ENCODE results near the gene DNPH1.

The DNPH1 gene

GRCh38 chr6:43260791-43261190, 31.5 kb upstream of the DNPH1 start:
- Histone ChIP-seq H3K36me3 (ENCODE audit: control insufficient read depth, insufficient read depth, low read length) (no peaks in the 10 kb centered on the region), H3K9ac (no peak overlapping the region), H3K27me3 (ENCODE audit: control insufficient read depth, insufficient read depth, low read length) (no peaks in the 10 kb centered on the region), H3K4me3 (ENCODE audit: low read depth, low read length) (no peak overlapping the region), H3K9me3 (ENCODE audit: control insufficient read depth, low read length) (no peaks in the 10 kb centered on the region), H2AFZ (no peak overlapping the region), H3K79me2 (no peaks in the 10 kb centered on the region), H3K27ac (no peak overlapping the region), H3K4me1 (no peaks in the 10 kb centered on the region), H3K4me2 (ENCODE audit: low read length) (no peak overlapping the region)
- TF ChIP-seq CTCF (IDR thresholded peaks at IDR 0.05), result no peak

- Histone ChIP-seq H3K36me3 (ENCODE audit: control insufficient read depth, insufficient read depth, low read length) (no peaks in the 10 kb centered on the region), H3K9ac (no peak overlapping the region)
These were observed 29.8 kb upstream of the DNPH1 start for GRCh38 chr6:43258807-43259686.

GRCh38 chr6:43258180-43258579, 28.9 kb upstream of the DNPH1 start:
- Histone ChIP-seq H2AFZ (no peak overlapping the region), H3K9me3 (ENCODE audit: control insufficient read depth, low read length) (no peaks in the 10 kb centered on the region), H3K4me3 (ENCODE audit: low read depth, low read length) (no peak overlapping the region), H3K79me2 (no peaks in the 10 kb centered on the region), H3K4me2 (ENCODE audit: low read length) (no peak overlapping the region), H3K9ac (no peak overlapping the region), H3K36me3 (ENCODE audit: control insufficient read depth, insufficient read depth, low read length) (no peaks in the 10 kb centered on the region), H3K4me1 (no peaks in the 10 kb centered on the region), H3K27ac (no peak overlapping the region), H3K27me3 (ENCODE audit: control insufficient read depth, insufficient read depth, low read length) (no peaks in the 10 kb centered on the region)
- no peak for TF ChIP-seq CTCF (IDR thresholded peaks at IDR 0.05)

More at GRCh38 chr6:43258807-43259686, 29.8 kb upstream of the DNPH1 start:
- no peak overlapping the region for H3K4me3 ChIP-seq (ENCODE audit: low read depth, low read length)
- no peaks in the 10 kb centered on the region for H3K9me3 ChIP-seq (ENCODE audit: control insufficient read depth, low read length)
- no peak overlapping the region for H3K4me2 ChIP-seq (ENCODE audit: low read length)
- no peaks in the 10 kb centered on the region for H3K27me3 ChIP-seq (ENCODE audit: control insufficient read depth, insufficient read depth, low read length)
- no peaks in the 10 kb centered on the region for H3K79me2 ChIP-seq
- no peaks in the 10 kb centered on the region for H3K4me1 ChIP-seq
- H3K27ac ChIP-seq, result no peak overlapping the region
- no peak for TF ChIP-seq CTCF (IDR thresholded peaks at IDR 0.05)
- H2AFZ ChIP-seq, result no peak overlapping the region

GRCh38 chr6:43257367-43258145, 28.3 kb upstream of the DNPH1 start:
- H3K36me3 ChIP-seq (ENCODE audit: control insufficient read depth, insufficient read depth, low read length), result no peaks in the 10 kb centered on the region
- H3K9me3 ChIP-seq (ENCODE audit: control insufficient read depth, low read length), result no peaks in the 10 kb centered on the region
- no peak overlapping the region for H3K4me3 ChIP-seq (ENCODE audit: low read depth, low read length)
- H3K9ac ChIP-seq, result no peak overlapping the region
- no peaks in the 10 kb centered on the region for H3K27me3 ChIP-seq (ENCODE audit: control insufficient read depth, insufficient read depth, low read length)
- no peak overlapping the region for H3K4me2 ChIP-seq (ENCODE audit: low read length)
- no peak for TF ChIP-seq CTCF (IDR thresholded peaks at IDR 0.05)
- H2AFZ ChIP-seq, result no peak overlapping the region
- no peaks in the 10 kb centered on the region for H3K4me1 ChIP-seq
- no peak overlapping the region for H3K27ac ChIP-seq
- H3K79me2 ChIP-seq, result no peaks in the 10 kb centered on the region

Measured in parathyroid adenoma (tissue), 2 donors.